OCI-LY7 (cell line): Measurements from ENCODE around the gene PDCD1LG2. TPM values are rescaled to one million over a fixed set of nuclear protein-coding genes. Genes with fewer than 3 reads are reported as not detected.

Source experiments
- BruUV-seq: library from RNA; stranded (reverse); fragments of 400-500 nt; replicated peaks from 2 replicates; lab custom pipeline; 2021; lab: Mats Ljungman, UMichigan
- CTCF ChIA-PET: fragments of 300-600 bp; sonication (Branson Sonifier 250); formaldehyde crosslinking; loops from one replicate; lab custom pipeline; 2022; ENCODE audit warnings: antibody characterized with exemption; ENCODE audit not compliant: unreplicated experiment; lab: Charles Lee
- POLR2A ChIA-PET: fragments of 300-600 bp; sonication (Branson Sonifier 250); formaldehyde crosslinking; loops from one replicate; lab custom pipeline; 2022; ENCODE audit warnings: antibody characterized with exemption; lab: Charles Lee
- DNase-seq: peaks from one replicate; pipeline ENCODE4 v3.0.0-alpha.2; 2015; ENCODE audit warnings: low spot score
- H2AFZ ChIP-seq: fragments of 200-600 bp; sonication (generic), shearing (Covaris generic); 2 replicates; pipeline ENCODE4 v1.6.1; 2014; ENCODE audit warnings: mild to moderate bottlenecking, antibody characterized with exemption, low read length, moderate library complexity
- H3K27ac ChIP-seq: fragments of 200-600 bp; sonication (generic); 2 replicates; pipeline ENCODE4 v1.5.1; 2014; ENCODE audit warnings: mixed run types, low read depth, mild to moderate bottlenecking, moderate library complexity, low read length, inconsistent platforms; ENCODE audit not compliant: poor library complexity, severe bottlenecking
- H3K36me3 ChIP-seq: fragments of 200-600 bp; sonication (generic); 2 replicates; pipeline ENCODE4 v1.6.1; 2014; ENCODE audit warnings: mild to moderate bottlenecking, antibody characterized with exemption, low read length, moderate library complexity, mixed read lengths; ENCODE audit not compliant: insufficient read depth
- H3K4me1 ChIP-seq: fragments of 200-600 bp; sonication (generic); 2 replicates; pipeline ENCODE4 v1.5.1; 2014; ENCODE audit warnings: mild to moderate bottlenecking, low read length; ENCODE audit not compliant: insufficient read depth, poor library complexity, severe bottlenecking
- H3K4me2 ChIP-seq: fragments of 200-600 bp; sonication (generic); 2 replicates; pipeline ENCODE4 v1.6.1; 2014; ENCODE audit warnings: mild to moderate bottlenecking, low read length
- H3K4me3 ChIP-seq: fragments of 200-600 bp; sonication (generic); 2 replicates; pipeline ENCODE4 v1.5.1; 2014; ENCODE audit warnings: mild to moderate bottlenecking, low read depth, low read length; ENCODE audit not compliant: poor library complexity, severe bottlenecking
- H3K79me2 ChIP-seq: fragments of 200-600 bp; sonication (generic); 2 replicates; pipeline ENCODE4 v1.6.1; 2016; ENCODE audit warnings: low read depth, mild to moderate bottlenecking, low read length, moderate library complexity, mixed read lengths; ENCODE audit not compliant: insufficient read depth
- H3K9me2 ChIP-seq: fragments of 200-600 bp; sonication (generic); 2 replicates; pipeline ENCODE4 v1.6.1; 2016; ENCODE audit warnings: mild to moderate bottlenecking, low read length, mixed read lengths; ENCODE audit not compliant: insufficient read depth
- H3K9me3 ChIP-seq: fragments of 200-600 bp; sonication (generic); 2 replicates; pipeline ENCODE4 v1.6.1; 2014; ENCODE audit warnings: mild to moderate bottlenecking, mixed run types, low read length, mixed read lengths
- H4K20me1 ChIP-seq: fragments of 200-600 bp; sonication (generic); 2 replicates; pipeline ENCODE4 v1.6.1; 2014; ENCODE audit warnings: mild to moderate bottlenecking, antibody characterized with exemption, low read length, moderate library complexity, mixed read lengths; ENCODE audit not compliant: insufficient read depth
- CTCF ChIP-seq: fragments of 200-600 bp; sonication (generic); conservative IDR thresholded peaks from 2 replicates; pipeline ENCODE4 v1.5.1; 2014; ENCODE audit warnings: mild to moderate bottlenecking, antibody characterized with exemption, low read length, moderate library complexity, mixed read lengths
- EZH2phosphoT487 ChIP-seq: fragments of 200-600 bp; sonication (generic); IDR thresholded peaks from 2 replicates; pipeline ENCODE4 v1.6.1; 2018; ENCODE audit warnings: low read depth, borderline replicate concordance, mild to moderate bottlenecking, mixed run types, antibody characterized with exemption, low read length, moderate library complexity, mixed read lengths
- intact Hi-C: fragments of 100-400 bp; cut with micrococcal nuclease; formaldehyde crosslinking; loops from one replicate; pipeline ENCODE4 v1.10.0; 2022; ENCODE audit not compliant: unreplicated experiment
- total RNA-seq, 2 experiments: library from RNA; depleted of rRNA in 1 of 2; stranded (reverse); fragments of >200 nt in 1 of 2; shearing (Covaris generic) in 1 of 2; gene quantifications; 2 replicates each; pipeline ENCODE4 v1.2.3, GENCODE V29; 2014 to 2022

PDCD1LG2 gene
- total RNA-seq, 2 experiments from 2014 or later, result not detected

GRCh38 chr9:5502553-5502952 lies 7.8 kb upstream of the PDCD1LG2 start:
- Histone ChIP-seq H3K79me2 (no peaks in the 10 kb centered on the region), H4K20me1 (no peaks in the 10 kb centered on the region), H3K9me3 (no peaks in the 10 kb centered on the region), H3K4me3 (no peak overlapping the region), H3K9me2 (no peaks in the 10 kb centered on the region), H3K4me1 (no peaks in the 10 kb centered on the region), H3K36me3 (no peaks in the 10 kb centered on the region), H3K27ac (no peak overlapping the region), H3K4me2 (no peak overlapping the region), H2AFZ (no peak overlapping the region)
- no TSS peak for BruUV-seq
- CTCF ChIA-PET, result no interaction called here
- no peak for DNase-seq
- intact Hi-C loops, result no loop called here
- TF ChIP-seq CTCF (no peak), EZH2phosphoT487 (no peak)
- POLR2A ChIA-PET, result interaction anchor here (1.3 kb wide), 1 partner anchor 9 kb away, joined by 5 read pairs; no protein-coding TSS in a partner anchor

GRCh38 chr9:5509573-5509972 lies 758 bp upstream of the PDCD1LG2 start:
- Histone ChIP-seq H3K4me2 (no peak overlapping the region), H3K9me2 (no peaks in the 10 kb centered on the region), H4K20me1 (no peaks in the 10 kb centered on the region), H3K4me3 (no peak overlapping the region), H3K4me1 (no peaks in the 10 kb centered on the region), H3K9me3 (no peaks in the 10 kb centered on the region), H2AFZ (no peak overlapping the region), H3K79me2 (no peaks in the 10 kb centered on the region), H3K36me3 (no peaks in the 10 kb centered on the region), H3K27ac (no peak overlapping the region)
- no TSS peak for BruUV-seq
- POLR2A ChIA-PET, result interaction anchor here (1.4 to 1.5 kb wide), 2 partner anchors 17 to 21 kb away, joined by 3 to 6 read pairs; no protein-coding TSS in a partner anchor
- CTCF ChIA-PET, result no interaction called here
- no peak for DNase-seq
- TF ChIP-seq EZH2phosphoT487 (no peak), CTCF (no peak)
- intact Hi-C loops, result no loop called here

- H3K9me3 ChIP-seq, result no peaks in the 10 kb centered on the region
- no peaks in the 10 kb centered on the region for H4K20me1 ChIP-seq
- intact Hi-C loops, result no loop called here
- H3K79me2 ChIP-seq, result no peaks in the 10 kb centered on the region
- H3K36me3 ChIP-seq, result no peaks in the 10 kb centered on the region
- H3K9me2 ChIP-seq, result no peaks in the 10 kb centered on the region
- no peak overlapping the region for H3K4me2 ChIP-seq
- BruUV-seq, result no TSS peak
- ChIA-PET POLR2A (interaction anchor here (0.5 to 1.6 kb wide), 6 partner anchors 11 to 46 kb away, joined by 3 to 6 read pairs (median 4); no protein-coding TSS in a partner anchor), CTCF (no interaction called here)
- H3K4me1 ChIP-seq, result no peaks in the 10 kb centered on the region
- no peak overlapping the region for H3K4me3 ChIP-seq
- no peak overlapping the region for H3K27ac ChIP-seq
- H2AFZ ChIP-seq, result no peak overlapping the region
- DNase-seq, result no peak
- TF ChIP-seq CTCF, result no peak
- TF ChIP-seq EZH2phosphoT487, result no peak
Measured at GRCh38 chr9:5510989-5511388, 658 bp downstream of the PDCD1LG2 start.
